ENCODE results near the gene POR. TPM values are rescaled to one million over a fixed set of nuclear protein-coding genes. Genes with fewer than 3 reads are reported as not detected.

POR gene
- total RNA-seq, 4 donors from 2014 or later, result 10.0 to 122 (median 69.2) TPM

DNA sequence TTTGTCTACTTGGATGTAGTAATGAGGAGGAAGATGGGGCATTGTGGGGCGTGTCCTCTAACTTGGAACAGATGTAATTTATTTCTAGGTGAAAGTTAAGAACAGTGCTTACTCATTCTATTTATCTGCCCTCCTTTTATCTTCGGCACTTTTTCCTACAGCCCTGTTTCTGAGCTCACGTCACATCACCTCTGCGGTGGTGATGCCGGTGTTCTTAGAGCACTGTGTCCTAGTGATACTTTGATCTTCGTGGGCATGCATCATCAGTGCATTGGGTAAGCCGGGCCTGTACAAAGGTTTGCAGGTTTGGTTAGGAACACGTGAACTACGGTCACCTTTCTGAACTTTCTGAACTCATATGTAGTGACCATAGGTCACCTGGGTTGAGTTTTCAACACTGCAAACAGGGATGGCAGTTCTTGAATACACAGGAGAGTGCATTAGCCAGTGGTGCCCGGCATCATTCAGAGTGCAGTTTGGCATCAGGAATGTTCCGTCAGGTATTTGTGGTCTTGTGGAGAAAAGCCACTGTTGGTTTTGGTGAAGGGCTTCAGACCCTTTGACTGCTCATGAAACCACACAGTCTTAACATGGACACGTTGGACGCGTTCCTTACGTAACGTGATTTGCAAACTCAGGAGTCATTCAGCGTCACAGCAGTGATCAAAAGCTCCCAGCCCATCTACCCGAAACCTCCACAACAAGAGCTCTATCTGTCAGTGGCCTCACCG, 5.6 kb downstream of the POR start:
- no peaks in the 10 kb centered on the region for H3K36me3 ChIP-seq
- no peak overlapping the region for H3K27ac ChIP-seq
- no peaks in the 10 kb centered on the region for H3K9me3 ChIP-seq
- no peak overlapping the region for H3K4me3 ChIP-seq
- intact Hi-C loops (cut with DNase I; ENCODE audit: low total_unique reads), result no loop called here
- no peaks in the 10 kb centered on the region for H3K27me3 ChIP-seq
- TF ChIP-seq POLR2A (IDR thresholded peaks at IDR 0.05) (no peak), CTCF (IDR thresholded peaks at IDR 0.05) (no peak)
- no peak for DNase-seq
- no peaks in the 10 kb centered on the region for H3K4me1 ChIP-seq

- Histone ChIP-seq H3K4me1 (no peaks in the 10 kb centered on the region), H3K9me3 (no peaks in the 10 kb centered on the region), H3K36me3 (no peaks in the 10 kb centered on the region), H3K4me3 (no peak overlapping the region), H3K27ac (no peak overlapping the region), H3K27me3 (no peaks in the 10 kb centered on the region)
- intact Hi-C loops (cut with DNase I; ENCODE audit: low total_unique reads), result no loop called here
- TF ChIP-seq CTCF (IDR thresholded peaks at IDR 0.05), result no peak
- no peak for TF ChIP-seq POLR2A (IDR thresholded peaks at IDR 0.05)
- DNase-seq, result no peak
Measured at GRCh38 chr7:75921479-75921878, 6.5 kb downstream of the POR start.

GRCh38 chr7:75922966-75923603, 8.1 kb downstream of the POR start:
- DNase-seq, result no peak
- no peak overlapping the region for H3K27ac ChIP-seq
- no peaks in the 10 kb centered on the region for H3K9me3 ChIP-seq
- H3K27me3 ChIP-seq, result no peaks in the 10 kb centered on the region
- TF ChIP-seq CTCF (IDR thresholded peaks at IDR 0.05) (no peak), POLR2A (IDR thresholded peaks at IDR 0.05) (no peak)
- H3K4me1 ChIP-seq, result no peaks in the 10 kb centered on the region
- no peak overlapping the region for H3K4me3 ChIP-seq
- no peaks in the 10 kb centered on the region for H3K36me3 ChIP-seq
- intact Hi-C loops (cut with DNase I; ENCODE audit: low total_unique reads), result no loop called here

GRCh38 chr7:75924256-75924655, 9.3 kb downstream of the POR start:
- DNase-seq, result no peak
- H3K4me1 ChIP-seq, result no peaks in the 10 kb centered on the region
- no peaks in the 10 kb centered on the region for H3K9me3 ChIP-seq
- no peaks in the 10 kb centered on the region for H3K36me3 ChIP-seq
- H3K27me3 ChIP-seq, result no peaks in the 10 kb centered on the region
- no peak overlapping the region for H3K4me3 ChIP-seq
- intact Hi-C loops (cut with DNase I; ENCODE audit: low total_unique reads), result no loop called here
- TF ChIP-seq POLR2A (IDR thresholded peaks at IDR 0.05) (no peak), CTCF (IDR thresholded peaks at IDR 0.05) (no peak)
- H3K27ac ChIP-seq, result no peak overlapping the region

GRCh38 chr7:75924889-75925288, 9.9 kb downstream of the POR start:
- DNase-seq, result no peak
- intact Hi-C loops (cut with DNase I; ENCODE audit: low total_unique reads), result no loop called here
- Histone ChIP-seq H3K4me1 (no peaks in the 10 kb centered on the region), H3K27ac (no peak overlapping the region), H3K4me3 (no peak overlapping the region), H3K9me3 (no peaks in the 10 kb centered on the region), H3K36me3 (no peaks in the 10 kb centered on the region), H3K27me3 (no peaks in the 10 kb centered on the region)
- TF ChIP-seq CTCF (IDR thresholded peaks at IDR 0.05), result no peak
- TF ChIP-seq POLR2A (IDR thresholded peaks at IDR 0.05), result no peak

All from uterus (tissue), 4 donors.